Left cardiac atrium (tissue), 4 donors: Measurements from ENCODE around the gene CDKAL1. TPM values are rescaled to one million over a fixed set of nuclear protein-coding genes. Genes with fewer than 3 reads are reported as not detected.
"Not testable (repeated sequence)": the region's sequence is repeated elsewhere in the genome, so short reads cannot be mapped to it uniquely, and the experiment has no call there.

Experiments used
- ATAC-seq, 2 donors: fragments of 200-7000 bp; cut with Tn5 transposase; one replicate each; pipeline ENCODE4 v1.9.1; 2020; ENCODE audit warnings: mild to moderate bottlenecking in 2 of 2, moderate library complexity in 2 of 2
- DNase-seq: peaks from one replicate; pipeline ENCODE4 v3.0.0-alpha.2; 2020
- intact Hi-C, 2 donors: fragments of 100-400 bp; cut with DNase I; formaldehyde crosslinking; loops; one replicate each; pipeline versions ENCODE4 v1.14.1 to v1.15.1; 2022 to 2023
- total RNA-seq, 2 donors: library from RNA; stranded (reverse); fragmentation: NEBNext Ultra II Directional; extraction: Animal tissue kit (Norgen Biotek cat#: 25700); gene quantifications; one replicate each; pipeline ENCODE4 v1.2.1, GENCODE V29; 2021
- donor health status: DM: no; HTN: yes; CAD: no.
- donor health status: DM: no; HTN: yes; CAD: no; lungs with severe emphysema.
- donor health status: DM: yes; HTN: yes; CAD: no.
- donor health status: Dilated cardiomyopathy.

Gene CDKAL1
- total RNA-seq, 2 donors from 2014 or later = 9.8 to 10.8 TPM

DNA sequence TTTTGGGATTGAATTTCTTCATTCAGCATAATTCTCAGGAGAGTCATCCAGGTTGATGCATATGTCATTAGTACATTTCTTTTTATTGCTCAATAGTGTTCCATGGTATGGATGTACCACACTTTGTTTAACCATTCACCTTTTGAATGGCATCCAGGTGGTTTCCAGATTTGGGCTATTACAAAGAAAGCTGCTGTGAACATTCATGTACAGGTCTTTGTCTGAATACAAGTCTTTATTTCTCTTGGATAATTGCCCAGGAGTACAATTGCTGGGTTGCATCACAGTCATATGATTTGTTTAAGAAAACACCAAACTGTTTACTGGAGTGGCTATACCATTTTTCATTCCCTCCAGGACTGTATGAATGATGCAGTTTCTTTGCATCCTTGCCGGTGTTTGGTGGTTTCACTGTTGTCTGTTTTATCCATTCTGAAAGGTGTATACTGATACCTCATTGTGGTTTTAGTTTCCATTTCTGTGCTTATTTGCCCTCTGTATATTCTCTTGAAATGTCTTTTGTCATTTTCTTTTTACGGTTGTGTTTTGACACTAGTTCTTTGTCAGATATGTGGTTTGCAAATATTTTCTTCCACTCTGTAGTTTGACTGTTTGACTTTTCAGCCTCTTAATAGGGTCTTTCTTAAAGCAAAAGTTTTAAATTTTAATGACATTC lies 8.8 kb downstream of the CDKAL1 start:
- intact Hi-C loops = no loop called here

DNA sequence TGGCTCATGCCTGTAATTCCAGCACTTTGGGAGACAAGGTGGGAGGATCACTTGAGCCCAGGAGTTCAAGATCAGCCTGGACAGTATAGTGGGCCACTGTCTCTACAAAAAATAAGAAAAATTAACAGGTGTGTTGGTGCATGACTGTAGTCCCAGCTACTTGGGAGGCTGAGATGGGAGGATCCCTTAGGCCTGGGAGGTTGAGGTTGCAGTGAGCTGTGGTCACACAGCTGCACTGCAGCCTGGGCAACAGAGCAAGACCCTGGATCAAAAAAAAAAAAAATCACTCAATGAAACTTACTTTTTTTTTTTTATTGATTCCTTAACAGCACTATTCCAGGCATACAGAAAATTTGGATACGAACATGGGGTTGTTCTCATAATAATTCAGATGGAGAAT lies 14.0 kb downstream of the CDKAL1 start:
- DNase-seq = no peak
- intact Hi-C loops = no loop called here
- no peak for ATAC-seq

More for the DNA sequence above, 8.8 kb downstream of the CDKAL1 start:
- no peak for ATAC-seq
- no peak for DNase-seq

DNA sequence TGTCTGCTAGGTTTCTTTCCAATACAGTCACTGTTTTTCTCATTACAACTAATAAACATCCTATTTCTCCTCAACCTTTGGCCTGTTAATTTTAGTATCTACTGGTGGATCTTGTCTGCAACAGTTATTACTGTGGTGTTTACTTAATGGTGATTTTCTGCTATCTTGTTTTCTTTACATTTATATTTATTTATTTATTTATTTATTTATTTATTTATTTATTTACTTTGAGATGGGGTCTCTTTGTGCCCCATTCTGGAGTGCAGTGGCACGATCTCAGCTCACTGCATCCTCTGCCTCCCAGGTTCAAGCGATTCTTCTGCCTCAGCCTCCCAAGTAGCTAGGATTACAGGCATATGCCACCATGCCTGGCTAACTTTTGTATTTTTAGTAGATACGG lies 15.1 kb downstream of the CDKAL1 start:
- intact Hi-C loops, DNase-seq, ATAC-seq: not testable (repeated sequence)

DNA sequence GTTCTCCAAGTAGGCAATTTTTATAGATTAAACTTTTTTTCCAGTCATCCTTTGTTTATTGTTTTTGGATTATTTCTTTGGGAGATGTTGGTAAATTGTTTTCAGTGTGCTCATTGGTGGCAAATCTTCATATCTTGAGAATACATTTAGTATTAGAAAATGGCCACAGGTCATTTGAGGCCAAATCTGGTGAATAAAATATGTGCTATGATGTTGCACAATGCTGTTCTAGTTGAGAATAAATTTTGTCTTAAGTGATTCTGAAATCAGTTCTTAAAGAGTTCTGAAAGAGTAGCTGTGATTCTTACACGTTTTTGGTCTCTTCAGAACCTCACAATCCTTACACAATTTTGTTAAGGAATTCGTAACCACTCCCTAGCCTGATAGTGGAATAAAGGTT lies 20.1 kb downstream of the CDKAL1 start:
- intact Hi-C loops = no loop called here
- no peak for ATAC-seq
- DNase-seq = no peak

DNA sequence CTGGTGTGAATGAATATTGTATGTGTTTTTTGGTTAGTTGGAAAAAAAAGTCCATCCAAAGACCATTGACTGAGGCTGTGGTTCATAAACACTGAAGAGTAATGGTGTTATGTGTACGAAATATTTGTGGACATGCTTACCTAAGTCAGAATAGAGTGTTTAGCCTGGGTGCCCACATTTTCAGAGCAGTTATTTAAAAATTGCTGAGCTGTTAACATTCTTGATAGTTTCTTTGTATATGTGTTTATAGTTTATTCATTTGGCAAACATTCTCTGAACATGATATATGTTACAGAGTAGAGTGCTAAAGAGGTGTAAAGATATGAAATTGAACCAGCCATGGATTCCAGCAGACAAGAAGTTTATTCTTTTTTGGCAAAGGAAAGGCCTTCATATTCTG lies 20.6 kb downstream of the CDKAL1 start:
- ATAC-seq (no peak), DNase-seq (no peak)
- intact Hi-C loops = no loop called here

DNA sequence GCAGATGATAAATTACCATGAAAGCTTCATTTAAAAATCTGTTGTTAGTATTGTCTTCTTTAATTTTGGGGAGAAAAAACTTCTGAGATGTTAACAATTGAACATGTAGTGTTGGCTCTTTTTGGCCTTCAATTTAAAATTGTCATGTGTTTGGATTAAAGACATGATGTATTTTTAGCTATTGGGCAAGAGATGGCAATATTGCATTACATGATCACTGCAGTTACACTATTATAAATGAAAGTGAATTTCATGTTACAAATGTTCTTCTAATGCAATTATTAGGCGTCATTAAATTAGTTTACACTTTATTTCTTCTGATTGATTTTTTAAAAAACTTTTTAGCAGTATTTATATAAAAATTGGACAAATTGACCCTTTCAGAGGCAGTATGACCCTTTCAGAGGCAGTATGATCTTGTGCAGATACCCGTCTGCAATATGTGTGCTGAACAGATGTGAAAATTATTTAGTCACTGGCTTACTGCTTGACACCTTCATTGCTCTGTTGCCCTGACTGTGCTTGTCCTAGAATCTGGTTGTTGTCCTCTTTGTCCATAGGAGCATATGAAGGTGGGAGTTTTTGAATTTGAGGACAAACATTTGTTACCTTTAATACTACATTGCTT lies 25.8 kb downstream of the CDKAL1 start:
- no peak for ATAC-seq
- DNase-seq = no peak
- intact Hi-C loops = loop anchor here (5.0 to 10.0 kb wide), 2 partner anchors 1025 to 1027 kb away; no protein-coding TSS in a partner anchor

DNA sequence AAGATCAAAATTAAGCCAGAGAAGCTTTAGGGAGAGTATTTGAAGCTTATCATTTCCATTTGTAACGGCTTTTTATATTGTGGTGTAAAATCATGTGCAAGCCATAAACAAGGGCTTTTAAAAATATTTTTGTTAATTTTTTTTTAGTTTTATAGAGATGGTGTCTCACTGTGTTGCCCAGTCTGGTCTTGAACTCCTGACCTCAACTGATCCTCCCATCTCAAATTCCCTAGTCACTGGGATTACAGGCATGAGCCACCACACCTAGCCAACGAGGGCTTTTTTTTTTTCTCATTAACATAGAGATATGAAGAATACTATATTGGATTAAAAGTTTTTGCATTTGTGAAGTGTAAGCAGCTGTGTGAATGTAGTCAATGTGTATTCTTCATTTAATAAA lies 29.1 kb downstream of the CDKAL1 start:
- DNase-seq = no peak
- intact Hi-C loops = loop anchor here (5.0 to 10.0 kb wide), 2 partner anchors 1021 to 1024 kb away; no protein-coding TSS in a partner anchor
- ATAC-seq = no peak

DNA sequence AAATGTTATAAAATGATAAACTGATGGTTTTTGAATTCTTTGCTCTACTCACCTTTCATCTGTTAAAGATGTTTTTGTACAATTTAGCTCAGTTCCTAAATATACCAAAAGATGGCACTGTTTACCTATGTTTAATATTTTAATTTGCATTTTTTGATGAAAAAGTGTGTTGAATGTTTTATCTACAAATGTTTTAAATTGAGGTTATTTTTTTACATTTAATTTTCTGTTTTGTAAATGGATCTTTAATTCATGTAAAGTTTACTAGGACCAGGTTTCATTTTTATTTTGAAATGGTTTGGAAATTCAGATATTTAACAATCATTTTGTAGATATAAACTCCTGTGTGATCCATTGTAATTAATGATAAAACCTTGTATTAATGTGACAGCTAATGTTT lies 30.0 kb downstream of the CDKAL1 start:
- no peak for ATAC-seq
- intact Hi-C loops = loop anchor here (5.0 to 10.0 kb wide), 2 partner anchors 1021 to 1023 kb away; no protein-coding TSS in a partner anchor
- no peak for DNase-seq

DNA sequence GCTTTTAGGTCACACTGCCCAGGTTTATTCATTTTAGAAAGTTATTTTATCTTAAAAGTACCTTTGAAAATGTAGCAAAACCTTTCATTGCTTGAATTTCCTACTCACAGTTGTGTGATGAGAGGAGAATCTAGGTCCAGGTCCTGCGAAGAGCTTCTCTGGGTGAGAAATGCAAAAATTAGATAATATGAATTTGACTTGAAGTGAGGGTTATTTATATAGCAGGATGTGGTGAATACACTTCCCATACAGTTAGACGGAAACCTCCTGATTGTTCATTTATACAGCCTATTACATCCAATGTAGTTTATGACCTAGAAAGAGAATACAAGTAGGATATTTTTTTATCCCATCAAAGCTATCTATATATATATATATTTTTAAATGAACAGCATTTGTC lies 30.5 kb downstream of the CDKAL1 start:
- DNase-seq = no peak
- intact Hi-C loops = loop anchor here (5.0 to 10.0 kb wide), 2 partner anchors 1020 to 1023 kb away; no protein-coding TSS in a partner anchor
- no peak for ATAC-seq

DNA sequence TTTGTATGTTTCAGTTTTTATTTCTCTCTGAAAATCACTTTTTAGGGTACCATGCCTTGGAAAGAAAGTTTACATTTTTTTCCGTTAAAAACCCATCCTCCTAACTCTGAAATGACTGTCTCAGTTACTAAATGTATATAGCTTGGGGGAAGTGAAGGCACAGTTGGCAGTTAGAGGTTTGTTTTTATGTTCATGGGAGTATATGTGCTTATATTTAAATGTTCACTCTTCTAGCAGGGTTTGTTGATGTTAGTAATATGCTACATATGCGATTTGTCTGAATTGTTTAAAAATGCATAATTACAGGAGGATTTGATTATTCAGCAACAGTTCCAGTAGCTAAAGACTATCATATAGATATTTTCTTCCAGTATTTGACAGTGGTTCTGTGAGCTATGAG lies 31.1 kb downstream of the CDKAL1 start:
- intact Hi-C loops = loop anchor here in 1 of 2 donors (10.0 kb wide), 1 partner anchor 1019 kb away; no protein-coding TSS in a partner anchor
- no peak for ATAC-seq
- DNase-seq = no peak

DNA sequence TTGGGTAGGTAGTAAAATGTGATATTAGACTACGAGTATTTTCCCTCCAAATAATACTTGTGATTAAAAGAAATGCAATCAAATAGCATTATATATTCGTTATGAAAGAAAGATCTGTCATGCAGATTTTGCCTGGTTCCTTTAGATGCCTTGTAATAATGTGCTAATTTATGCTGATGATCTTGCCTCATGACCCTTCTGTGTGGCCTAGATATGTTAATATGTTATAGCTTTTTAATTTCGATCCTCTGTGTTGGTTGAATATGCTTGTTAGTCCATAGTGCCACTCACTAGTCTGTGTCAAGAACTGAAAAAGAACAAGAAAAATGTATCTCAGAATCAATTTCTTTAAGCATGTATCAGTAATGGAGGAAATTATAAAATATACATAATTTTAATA lies 31.9 kb downstream of the CDKAL1 start:
- ATAC-seq (no peak), DNase-seq (no peak)
- intact Hi-C loops = loop anchor here in 1 of 2 donors (10.0 kb wide), 1 partner anchor 1019 kb away; no protein-coding TSS in a partner anchor

DNA sequence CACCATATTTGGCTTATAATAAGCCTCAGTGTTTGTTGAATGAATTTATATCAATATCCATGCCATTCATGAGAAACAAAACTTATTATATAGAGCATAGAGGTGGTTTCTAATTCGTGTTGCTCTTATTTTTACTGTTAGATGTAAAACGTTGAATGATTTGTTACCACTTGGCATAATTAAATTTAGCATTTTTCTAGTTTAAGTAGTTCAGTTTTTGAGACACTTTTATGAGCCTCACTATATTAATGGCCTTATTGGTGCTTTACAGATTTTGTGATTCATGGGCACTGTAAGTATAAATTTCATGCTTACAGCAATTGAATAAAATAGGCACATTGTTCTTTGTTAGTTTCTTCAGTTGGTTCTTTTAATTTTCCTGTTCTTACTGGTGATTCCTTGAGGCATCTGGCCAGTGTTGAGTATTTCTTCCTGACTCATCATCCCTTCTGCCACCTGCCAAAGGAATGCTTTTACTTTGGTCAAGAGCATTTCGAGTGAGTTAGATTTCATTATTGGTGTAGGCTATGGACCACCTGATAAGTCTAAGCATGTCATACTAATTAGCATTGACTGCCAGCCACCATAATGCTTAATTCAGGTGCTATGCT lies 34.8 kb downstream of the CDKAL1 start:
- ATAC-seq (no peak), DNase-seq (no peak)
- intact Hi-C loops = loop anchor here in 1 of 2 donors (10.0 kb wide), 1 partner anchor 1016 kb away; no protein-coding TSS in a partner anchor

DNA sequence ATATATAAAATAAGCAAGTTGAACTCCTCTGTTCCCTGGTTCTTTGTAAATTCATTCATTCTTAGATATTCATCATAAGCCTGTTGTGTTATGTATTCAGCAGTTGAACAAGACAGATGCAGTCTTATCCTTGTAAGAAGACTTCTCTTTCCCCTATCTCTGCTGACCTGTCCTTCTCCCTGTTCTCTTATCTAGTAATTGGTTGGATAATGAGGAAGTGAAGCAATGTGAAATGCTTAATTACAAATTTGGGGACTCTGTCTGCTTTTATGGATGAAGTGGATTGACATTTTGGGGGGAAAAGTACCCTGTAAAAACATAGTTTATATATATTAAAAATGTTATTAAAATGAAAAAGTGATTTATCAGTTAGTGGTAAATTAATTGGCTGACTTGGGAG lies 37.0 kb downstream of the CDKAL1 start:
- intact Hi-C loops = no loop called here
- DNase-seq (no peak), ATAC-seq (no peak)

DNA sequence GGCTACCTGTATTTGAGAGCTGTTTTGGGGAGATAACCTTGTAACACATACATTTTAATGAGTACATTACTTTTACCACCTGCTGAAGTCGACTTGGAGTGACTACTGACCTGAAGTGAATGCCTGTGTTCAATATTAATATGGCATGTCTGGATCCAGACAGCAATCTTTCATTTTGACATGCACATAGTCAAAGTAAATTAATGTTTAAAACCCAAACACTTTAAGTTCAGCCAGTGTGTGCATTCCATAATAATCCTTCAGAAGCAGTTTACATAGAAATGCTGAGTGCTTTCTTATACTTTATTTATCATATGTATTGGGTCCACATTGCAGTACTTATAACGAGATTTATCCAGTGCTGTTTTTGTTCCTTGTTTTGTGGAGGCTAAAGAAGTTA lies 38.0 kb downstream of the CDKAL1 start:
- intact Hi-C loops = no loop called here
- ATAC-seq = no peak
- no peak for DNase-seq

DNA sequence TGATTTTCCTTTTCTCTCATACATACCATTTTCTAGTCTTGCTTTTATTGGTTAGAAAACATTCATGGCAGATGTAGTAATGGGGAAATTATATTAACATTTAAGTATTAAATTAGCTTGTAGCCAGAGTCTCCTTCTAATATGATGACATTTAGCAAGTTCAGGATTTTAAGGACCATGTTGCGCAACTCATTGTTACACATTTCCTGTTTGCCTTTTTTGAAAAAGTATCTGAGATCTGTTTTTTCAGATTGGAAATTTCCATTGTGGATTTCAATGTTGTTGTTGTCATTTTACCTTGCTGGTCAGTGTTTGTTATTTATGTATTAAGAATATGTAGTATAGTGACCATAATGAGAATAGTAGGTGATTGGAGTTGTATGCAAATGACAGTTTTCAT lies 38.7 kb downstream of the CDKAL1 start:
- DNase-seq (no peak), ATAC-seq (no peak)
- intact Hi-C loops = no loop called here

DNA sequence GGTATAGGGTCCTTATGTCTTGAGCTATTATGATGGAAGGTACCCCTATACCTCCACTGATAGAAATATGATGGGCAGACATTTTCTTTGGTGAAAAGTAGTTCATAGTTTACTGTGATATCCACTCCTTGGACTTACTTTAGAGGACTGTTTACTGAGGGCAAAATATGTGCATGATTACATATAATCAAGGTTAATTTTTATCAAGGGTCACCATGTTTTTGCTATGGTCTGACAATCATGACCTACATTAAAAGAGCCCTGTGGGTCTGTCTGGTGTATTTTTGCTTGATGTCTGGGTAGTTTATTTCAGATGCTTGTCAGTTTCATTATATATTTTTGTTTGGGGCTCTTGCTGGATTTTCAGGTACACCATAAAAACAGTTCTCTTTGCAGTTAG lies 40.1 kb downstream of the CDKAL1 start:
- no peak for ATAC-seq
- intact Hi-C loops = no loop called here
- DNase-seq = no peak

DNA sequence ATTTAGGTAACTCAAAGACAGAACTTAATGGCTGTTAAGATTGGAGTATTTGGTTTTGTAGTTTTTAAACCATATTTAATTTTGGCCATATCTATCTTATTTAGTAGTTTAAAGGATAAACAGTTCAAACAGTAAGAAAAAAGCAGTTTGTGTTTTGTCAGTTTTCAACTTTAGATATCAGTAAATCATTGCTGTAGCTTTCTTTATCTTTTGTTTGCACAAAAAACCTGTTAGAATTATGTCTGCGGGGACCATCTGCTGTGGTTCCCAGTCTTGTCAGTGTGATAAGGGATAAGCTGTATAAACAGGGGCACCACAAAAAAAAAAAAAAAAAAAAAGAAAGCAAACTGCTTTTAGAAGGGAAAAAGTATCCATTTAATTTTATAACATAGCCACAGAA lies 40.9 kb downstream of the CDKAL1 start:
- intact Hi-C loops = no loop called here
- DNase-seq (no peak), ATAC-seq (no peak)

DNA sequence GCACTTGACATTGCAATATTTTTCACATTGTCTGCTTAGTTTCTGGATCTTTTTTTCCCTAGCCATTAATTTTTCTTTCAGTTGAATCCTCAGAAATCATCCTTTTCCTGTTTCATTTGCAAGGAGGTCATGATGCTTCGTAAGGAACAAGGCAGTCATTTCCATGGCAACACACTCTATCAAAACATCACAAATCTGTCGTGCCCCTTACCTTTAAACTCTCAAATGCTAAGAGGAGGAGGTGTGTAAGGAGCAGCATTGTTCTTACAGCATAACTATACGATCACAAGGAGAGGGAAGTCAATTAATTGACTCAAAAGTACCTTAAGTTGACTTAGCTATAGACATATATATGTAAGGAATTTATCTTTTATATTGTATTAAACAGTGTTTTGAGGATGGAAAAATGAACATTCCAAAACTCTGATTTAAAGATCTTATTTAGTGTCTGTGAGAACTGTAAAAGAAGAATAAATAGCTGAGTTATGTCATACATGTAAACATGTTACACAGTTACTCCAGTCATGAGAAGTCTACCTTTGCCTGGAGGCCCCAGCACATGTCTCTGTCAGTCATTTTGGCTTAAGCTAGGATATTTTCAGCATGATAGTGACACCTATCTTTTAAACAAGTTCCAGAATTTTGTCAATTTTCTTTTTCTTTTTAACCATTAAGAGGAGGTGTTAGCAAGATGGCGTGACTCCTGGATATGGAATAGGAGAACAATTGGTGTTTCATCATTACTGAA lies 41.6 kb downstream of the CDKAL1 start:
- intact Hi-C loops = no loop called here
- no peak for ATAC-seq

DNA sequence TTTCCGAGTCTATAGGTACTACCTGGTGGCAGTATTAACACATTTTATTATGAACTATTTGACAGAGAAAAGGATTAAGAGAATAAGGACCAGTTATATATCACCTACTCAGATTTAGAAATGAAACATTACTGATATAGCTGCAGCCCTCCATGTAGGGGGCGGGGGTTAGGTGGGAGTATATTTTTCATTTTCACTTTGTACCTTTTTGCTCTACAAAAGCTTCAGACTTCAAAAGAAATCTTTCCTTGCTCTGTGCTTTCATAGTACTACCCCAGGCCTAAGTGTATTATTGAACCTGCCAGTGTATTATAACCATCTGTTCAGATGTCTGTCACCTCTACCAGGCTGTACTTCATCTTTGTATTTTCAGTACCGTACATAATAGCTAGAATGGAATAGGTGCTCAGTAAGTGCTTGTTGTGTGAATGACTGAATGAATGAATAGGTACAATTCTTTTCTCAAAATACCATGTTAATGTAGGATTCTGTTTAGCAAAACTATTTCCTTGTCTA lies 43.0 kb downstream of the CDKAL1 start:
- intact Hi-C loops = no loop called here
- DNase-seq (no peak), ATAC-seq (no peak)

More for the DNA sequence above, 41.6 kb downstream of the CDKAL1 start:
- DNase-seq = no peak
